ENCODE data around the gene SCN9A. TPM values are rescaled to one million over a fixed set of nuclear protein-coding genes. Genes with fewer than 3 reads are reported as not detected.

Gene SCN9A
- total and polyA plus RNA-seq, 2 of the 4 experiments (the other 2 are of a cell fraction) = 40.1 to 135 TPM

- no peak for TF ChIP-seq FOS (IDR thresholded peaks at IDR 0.05; ENCODE audit: low read depth, low read length)
- no peak for TF ChIP-seq BHLHE40 (IDR thresholded peaks at IDR 0.05; ENCODE audit: low read depth, low read length)
Observed at GRCh38 chr2:166180951-166181812, 194.6 kb downstream of the SCN9A start (continued).

- H4K8ac ChIP-seq (ENCODE audit: low read depth in 2 of 2, low read length in 2 of 2) = no peak overlapping the region
- H2BK20ac ChIP-seq (ENCODE audit: low read depth, low read length) = no peak overlapping the region
- no peaks in the 10 kb centered on the region for H3K4me1 ChIP-seq (ENCODE audit: control insufficient read depth, insufficient read depth, low read length)
- in situ Hi-C loops (cut with MboI; ENCODE audit: low sequenced_read_pairs) = no loop called here
- no peak overlapping the region for H3K27ac ChIP-seq (ENCODE audit: insufficient read depth, low read length)
- H2AK5ac ChIP-seq (ENCODE audit: low read depth, low read length) = no peak overlapping the region
- dilution Hi-C loops (cut with HindIII; ENCODE audit: low sequenced_read_pairs, unreplicated experiment) = no loop called here
- no peak overlapping the region for H3K56ac ChIP-seq (ENCODE audit: extremely low read depth, insufficient read depth, low read length)
- H3K4me3 ChIP-seq (ENCODE audit: insufficient read depth, low read depth, low read length) = no peak overlapping the region
- no peak overlapping the region for H4K5ac ChIP-seq (ENCODE audit: low read depth, low read length)
- no peak overlapping the region for H2AK9ac ChIP-seq (replicated peaks; ENCODE audit: low read depth, low read length, poor library complexity)
- peak; percentile 35 for DNase-seq
- no TSS peak for BruUV-seq (replicated peaks)
- ChIA-PET CTCF (interaction anchor here (0.7 to 1.0 kb wide), 4 partner anchors 15 to 546 kb away, joined by 3 to 4 read pairs (median 3); no protein-coding TSS in a partner anchor), POLR2A (ENCODE audit: unreplicated experiment) (no interaction called here)
- no peak overlapping the region for H3K4me2 ChIP-seq (ENCODE audit: low read depth, low read length)
- H3K4ac ChIP-seq (ENCODE audit: low read depth, low read length) = no peak overlapping the region
- intact Hi-C loops (cut with micrococcal nuclease) = loop anchor here (1.0 kb wide), 2 partner anchors 205 to 337 kb away; no protein-coding TSS in a partner anchor
- no peak overlapping the region for H4K91ac ChIP-seq (ENCODE audit: insufficient read depth, low read depth, low read length)
- no peak overlapping the region for H2BK15ac ChIP-seq (ENCODE audit: low read depth, low read length)
- no peak overlapping the region for H2BK120ac ChIP-seq (ENCODE audit: low read depth, low read length)
- H3K36me3 ChIP-seq (ENCODE audit: control insufficient read depth, insufficient read depth, low read length) = no peaks in the 10 kb centered on the region
- H4K20me1 ChIP-seq (ENCODE audit: insufficient read depth, low read length) = no peaks in the 10 kb centered on the region
- no peaks in the 10 kb centered on the region for H3K9me3 ChIP-seq (ENCODE audit: control insufficient read depth, insufficient read depth, low read length)
- H3K79me1 ChIP-seq (ENCODE audit: low read depth in 1 of 2, low read length in 2 of 2) = no peaks in the 10 kb centered on the region
- H2AFZ ChIP-seq (replicated peaks; ENCODE audit: low read length, poor library complexity) = no peak overlapping the region
- ATAC-seq (ENCODE audit: low read depth) = no peak
- no peak overlapping the region for H3K9ac ChIP-seq (ENCODE audit: low read depth, low read length)
- H2BK5ac ChIP-seq (ENCODE audit: low read depth, low read length, poor library complexity, severe bottlenecking) = no peak overlapping the region
- WGBS, 2 experiments (ENCODE audit: extremely low coverage in 2 of 2, insufficient read length in 1 of 2) = no CpG with 5 or more reads among the region's 3 CpGs
- H3K14ac ChIP-seq (replicated peaks; ENCODE audit: low read depth, low read length) = no peak overlapping the region
- TF ChIP-seq SMC3 (IDR thresholded peaks at IDR 0.05; ENCODE audit: low read depth, low read length) = peak; percentile 31; the same call in 1 of the 2 replicates
- TF ChIP-seq RAD21 (IDR thresholded peaks at IDR 0.05; ENCODE audit: low read length) = peak; percentile 45
- no peak for TF ChIP-seq MAZ (IDR thresholded peaks at IDR 0.05; ENCODE audit: borderline replicate concordance, low read depth, low read length)
- peak; percentile 54 for TF ChIP-seq CTCF (conservative IDR thresholded peaks at IDR 0.05; ENCODE audit: low read depth, low read length)
- no peaks in the 10 kb centered on the region for H3K27me3 ChIP-seq (ENCODE audit: control insufficient read depth, insufficient read depth, low read length)
- H3K18ac ChIP-seq (ENCODE audit: low read depth, low read length) = no peak overlapping the region
- 0 out of 2 replicates have a peak, but pooled peaks cover 4% of the 10 kb centered on the region for H3K9me1 ChIP-seq (ENCODE audit: insufficient read depth, low read length)
- H3K23ac ChIP-seq (ENCODE audit: low read depth, low read length) = no peak overlapping the region
Observed at GRCh38 chr2:166179201-166179600, 196.5 kb downstream of the SCN9A start.
